AG09309 (cell line): ENCODE measurements around the gene GNG13.

Source experiments
- DNase-seq: peaks from one replicate; pipeline ENCODE4 v3.0.0-alpha.2; 2010; ENCODE audit warnings: low read depth
- H3K4me3 ChIP-seq: 2 replicates; pipeline ENCODE4 v1.5.1; 2011; ENCODE audit warnings: mild to moderate bottlenecking, low read depth, low read length, moderate library complexity; ENCODE audit not compliant: control insufficient read depth
- CTCF ChIP-seq: IDR thresholded peaks from 2 replicates; pipeline ENCODE4 v1.5.1; 2011; ENCODE audit warnings: mild to moderate bottlenecking, low read depth, low read length, inconsistent platforms; ENCODE audit not compliant: insufficient read depth, control insufficient read depth; ENCODE audit errors: missing control alignments

Gene GNG13

DNA sequence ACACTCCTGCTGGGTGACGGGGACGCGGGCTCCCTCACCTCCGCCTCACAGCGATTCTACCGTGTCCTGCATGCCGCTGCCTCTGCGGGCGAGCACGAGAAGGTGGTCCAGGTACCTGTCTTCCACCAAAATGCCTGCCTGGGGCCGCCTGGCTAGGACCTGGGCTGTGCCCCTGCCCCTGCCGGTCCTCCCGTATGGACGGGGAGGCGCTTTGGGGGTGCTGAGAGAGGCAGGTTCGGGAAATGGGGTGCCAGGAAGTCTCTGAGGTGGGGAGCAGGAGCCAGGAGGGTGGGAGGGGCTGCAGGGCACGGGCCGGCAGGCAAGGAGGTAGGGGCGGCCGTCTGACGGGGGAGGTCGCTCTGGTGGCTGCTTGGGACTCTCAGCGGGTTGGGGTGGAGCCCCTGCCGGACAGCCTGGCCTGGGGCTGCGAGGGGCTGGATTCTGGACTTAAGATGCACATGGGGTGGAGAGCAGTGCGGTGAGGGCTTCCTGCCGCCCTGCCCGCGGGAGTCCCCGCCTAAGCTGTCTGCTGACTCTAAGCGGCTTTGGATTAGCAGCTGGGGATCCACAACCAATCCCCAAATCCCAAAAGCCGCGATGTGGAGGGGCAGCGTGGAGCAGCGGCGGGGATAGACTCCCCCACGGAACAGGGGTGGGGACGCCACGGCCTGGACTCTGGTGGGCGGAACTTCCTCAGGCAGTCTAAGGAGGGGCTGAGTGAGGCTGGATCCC is 6.3 kb downstream of the GNG13 start:
- no peak overlapping the region for H3K4me3 ChIP-seq
- TF ChIP-seq CTCF, result no peak
- DNase-seq, result no peak

DNA sequence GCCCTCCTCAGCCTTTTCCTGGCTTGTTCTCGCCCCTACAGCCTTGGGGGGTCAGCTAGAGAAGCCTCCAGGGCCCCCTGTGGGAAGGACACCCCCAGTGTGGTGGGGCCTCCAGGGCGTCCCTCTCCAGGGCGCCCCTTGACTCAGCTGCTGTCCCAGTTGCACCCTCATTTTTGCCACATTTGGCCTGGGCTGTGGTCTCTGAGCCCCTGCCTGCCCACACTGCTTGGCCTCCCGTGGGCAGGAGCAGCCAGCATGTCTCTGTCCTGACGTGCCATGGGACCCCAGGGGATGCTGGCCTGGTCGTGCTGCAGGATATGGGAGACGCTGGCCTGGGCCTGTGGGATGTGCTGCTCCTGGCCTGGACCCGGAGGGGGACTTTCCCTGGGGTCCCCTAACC is 7.1 kb downstream of the GNG13 start:
- no peak for DNase-seq
- TF ChIP-seq CTCF, result no peak
- no peak overlapping the region for H3K4me3 ChIP-seq

GRCh38 chr16:792221-792995 is 8.1 kb downstream of the GNG13 start:
- H3K4me3 ChIP-seq, result no peak overlapping the region
- TF ChIP-seq CTCF, result no peak
- no peak for DNase-seq

GRCh38 chr16:791131-791530 is 9.4 kb downstream of the GNG13 start:
- H3K4me3 ChIP-seq, result no peak overlapping the region
- no peak for TF ChIP-seq CTCF
- DNase-seq, result no peak

- DNase-seq, result no peak
- H3K4me3 ChIP-seq, result no peak overlapping the region
- no peak for TF ChIP-seq CTCF
Measured at GRCh38 chr16:790086-790485, 10.4 kb downstream of the GNG13 start.

- DNase-seq, result no peak
- no peak for TF ChIP-seq CTCF
- peak overlapping the region; percentile 84 for H3K4me3 ChIP-seq
Measured at GRCh38 chr16:789191-789850, 11.2 kb downstream of the GNG13 start.
